ENCODE results near the gene CFAP46.

DNA sequence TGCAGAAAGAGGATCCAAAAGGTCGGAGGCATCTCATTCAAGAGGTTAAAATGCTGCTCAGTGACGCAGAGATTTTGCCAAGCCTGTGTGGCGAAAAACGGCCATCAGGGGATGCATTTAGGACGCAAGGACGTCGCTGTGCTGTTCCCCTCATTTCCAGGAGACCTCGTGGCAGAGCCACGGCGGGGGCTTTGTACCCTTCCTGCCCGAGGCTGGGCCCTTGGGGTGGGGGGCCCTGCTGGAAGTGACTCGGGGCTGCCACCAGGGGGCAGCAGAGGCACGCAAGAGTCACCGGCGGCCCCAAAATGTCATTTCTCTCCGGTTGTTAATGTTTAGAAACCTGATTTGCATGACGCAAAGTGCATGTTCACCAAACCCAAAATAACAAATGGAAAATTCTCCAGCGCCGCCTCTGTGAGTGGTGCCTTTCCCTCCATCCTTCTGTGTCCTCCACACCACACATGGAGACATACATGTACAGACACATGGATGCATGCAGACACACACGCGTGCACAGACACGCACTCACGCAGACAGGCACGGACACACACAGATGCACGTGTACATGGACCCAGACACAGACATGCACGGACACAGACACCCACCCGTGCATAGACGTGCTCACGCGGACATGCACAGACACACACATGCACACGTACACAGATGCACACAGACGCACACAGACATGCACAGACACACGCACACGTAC lies 105.4 kb downstream of the CFAP46 start:
- peak; percentile 59 for TF ChIP-seq CTCF (IDR thresholded peaks at IDR 0.05; ENCODE audit: insufficient read depth, low read depth, low read length)
- no peak for TF ChIP-seq EZH2 (IDR thresholded peaks at IDR 0.05; ENCODE audit: insufficient read depth, low read length)

Measured in astrocyte (in vitro differentiated cells and primary cell).